Panc1 (cell line): ENCODE measurements around the gene DOCK4. TPM values are rescaled to one million over a fixed set of nuclear protein-coding genes. Genes with fewer than 3 reads are reported as not detected.

Experiments used
- ATAC-seq: fragments of 200-7000 bp; cut with Tn5 transposase; 2 replicates; pipeline ENCODE4 v1.9.1; 2020; ENCODE audit warnings: mild to moderate bottlenecking, moderate library complexity
- BruUV-seq: library from RNA; stranded (reverse); fragments of 400-500 nt; replicated peaks from 2 replicates; lab custom pipeline; 2021; lab: Mats Ljungman, UMichigan
- CTCF ChIA-PET: fragments of 300-600 bp; sonication (Branson Sonifier 250); formaldehyde crosslinking; loops from one replicate; lab custom pipeline; 2022; ENCODE audit warnings: antibody characterized with exemption; lab: Charles Lee
- POLR2A ChIA-PET: fragments of 300-600 bp; sonication (Branson Sonifier 250); formaldehyde crosslinking; loops from one replicate; lab custom pipeline; 2022; ENCODE audit warnings: antibody characterized with exemption; lab: Charles Lee
- DNase-seq: peaks from one replicate; pipeline ENCODE4 v3.0.0-alpha.2; 2010; ENCODE audit warnings: low read depth, low spot score
- H3K27ac ChIP-seq: 2 replicates; pipeline ENCODE4 v1.5.1; 2011; ENCODE audit warnings: mild to moderate bottlenecking, low read length, inconsistent platforms
- H3K27me3 ChIP-seq: fragments of 200-500 bp; sonication (Bioruptor generic); 2 replicates; pipeline ENCODE4 v1.6.0; 2014; ENCODE audit warnings: low read length, inconsistent platforms; ENCODE audit not compliant: control insufficient read depth, insufficient read depth
- H3K36me3 ChIP-seq: fragments of 200-500 bp; sonication (Bioruptor generic); 2 replicates; pipeline ENCODE4 v1.5.1; 2014; ENCODE audit warnings: inconsistent platforms, mild to moderate bottlenecking, low read length, moderate library complexity; ENCODE audit not compliant: control insufficient read depth, insufficient read depth
- H3K4me1 ChIP-seq: 2 replicates; pipeline ENCODE4 v1.5.1; 2011; ENCODE audit warnings: inconsistent platforms, mild to moderate bottlenecking, low read length, moderate library complexity; ENCODE audit not compliant: control insufficient read depth, insufficient read depth
- H3K4me3 ChIP-seq, 2 experiments: 2 replicates each; pipeline ENCODE4 v1.5.1; 2011 to 2012; ENCODE audit warnings: low read depth in 2 of 2, low read length in 2 of 2, mild to moderate bottlenecking in 2 of 2, inconsistent platforms in 1 of 2, moderate library complexity in 1 of 2
- H3K9me3 ChIP-seq: fragments of 200-500 bp; sonication (Bioruptor generic); 2 replicates; pipeline ENCODE4 v1.5.1; 2014; ENCODE audit warnings: low read depth, mild to moderate bottlenecking, inconsistent platforms, low read length, moderate library complexity; ENCODE audit not compliant: control insufficient read depth, insufficient read depth
- CTCF ChIP-seq: fragments of 450-650 bp; IDR thresholded peaks from 2 replicates; pipeline ENCODE4 v1.5.1; 2017; ENCODE audit warnings: mild to moderate bottlenecking
- POLR2AphosphoS5 ChIP-seq: IDR thresholded peaks from 2 replicates; pipeline ENCODE4 v1.6.1; 2012; ENCODE audit warnings: mild to moderate bottlenecking, low read depth, low read length, moderate library complexity
- SIN3A ChIP-seq: IDR thresholded peaks from 2 replicates; pipeline ENCODE4 v1.6.1; 2012; ENCODE audit warnings: low read depth, mild to moderate bottlenecking, low read length, moderate library complexity, borderline replicate concordance; ENCODE audit not compliant: insufficient read depth
- TCF7L2 ChIP-seq: IDR thresholded peaks from 2 replicates; pipeline ENCODE4 v1.6.1; 2011; ENCODE audit warnings: mild to moderate bottlenecking, low read depth, low read length, inconsistent platforms
- in situ Hi-C: cut with HindIII; loops from 2 replicates; pipeline ENCODE4 v1.10.0; 2016; ENCODE audit warnings: low sequenced_read_pairs, low pct_unique_long_range_greater_than_20kb
- intact Hi-C: fragments of 100-400 bp; cut with micrococcal nuclease; formaldehyde crosslinking; loops from one replicate; pipeline ENCODE4 v1.10.0; 2022; ENCODE audit not compliant: unreplicated experiment
- total RNA-seq: library from RNA; stranded (reverse); gene quantifications from one replicate; pipeline ENCODE4 v1.2.1, GENCODE V29; 2021; ENCODE audit not compliant: unreplicated experiment
- TF ChIP-seq, protein P1 (sequence below), 2 experiments: IDR thresholded peaks; 2 replicates each; pipeline ENCODE4 v1.6.1; 2011 to 2012; ENCODE audit warnings: low read depth in 2 of 2, control low read depth in 1 of 2, low read length in 1 of 2, mild to moderate bottlenecking in 1 of 2, moderate library complexity in 1 of 2; ENCODE audit not compliant: insufficient read depth in 1 of 2

Gene DOCK4
- total RNA-seq, 1 experiment from 2014 or later, result 10.8 TPM

- intact Hi-C loops, result no loop called here
- H3K4me1 ChIP-seq, result no peaks in the 10 kb centered on the region; the same call in 1 of the 2 replicates
- H3K4me3 ChIP-seq, result no peak overlapping the region
Observed at GRCh38 chr7:112190120-112190519, 16.1 kb downstream of the DOCK4 start.

DNA sequence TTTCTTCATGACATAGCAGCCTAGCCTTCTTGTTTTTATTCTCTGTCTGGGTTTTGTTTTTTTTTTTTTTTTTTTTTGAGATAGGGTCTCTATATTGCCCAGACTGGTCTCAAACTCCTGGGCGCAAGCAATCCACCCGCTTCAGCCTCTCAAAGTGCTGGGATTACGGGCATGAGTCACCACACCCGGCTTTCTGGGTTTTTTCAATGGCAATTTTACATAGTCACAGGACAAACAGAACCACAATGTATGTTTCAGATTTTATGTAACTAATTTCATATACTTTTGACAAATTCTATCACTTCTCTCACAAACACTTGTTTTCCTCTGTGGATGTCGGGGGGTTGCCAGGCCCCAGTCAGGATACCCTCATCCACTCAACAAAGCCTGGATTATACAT lies 16.5 kb downstream of the DOCK4 start:
- Histone ChIP-seq H3K4me3 (no peak overlapping the region), H3K9me3 (no peaks in the 10 kb centered on the region), H3K36me3 (no peaks in the 10 kb centered on the region), H3K4me1 (no peaks in the 10 kb centered on the region; the same call in 1 of the 2 replicates), H3K27ac (no peak overlapping the region), H3K27me3 (no peaks in the 10 kb centered on the region)
- no TSS peak for BruUV-seq
- intact Hi-C loops (no loop called here), in situ Hi-C loops (no loop called here)
- ChIA-PET CTCF (no interaction called here), POLR2A (no interaction called here)
- ATAC-seq, result no peak
- TF ChIP-seq TCF7L2 (no peak), POLR2AphosphoS5 (no peak), SIN3A (no peak), CTCF (no peak)
- TF ChIP-seq, protein P1, sequence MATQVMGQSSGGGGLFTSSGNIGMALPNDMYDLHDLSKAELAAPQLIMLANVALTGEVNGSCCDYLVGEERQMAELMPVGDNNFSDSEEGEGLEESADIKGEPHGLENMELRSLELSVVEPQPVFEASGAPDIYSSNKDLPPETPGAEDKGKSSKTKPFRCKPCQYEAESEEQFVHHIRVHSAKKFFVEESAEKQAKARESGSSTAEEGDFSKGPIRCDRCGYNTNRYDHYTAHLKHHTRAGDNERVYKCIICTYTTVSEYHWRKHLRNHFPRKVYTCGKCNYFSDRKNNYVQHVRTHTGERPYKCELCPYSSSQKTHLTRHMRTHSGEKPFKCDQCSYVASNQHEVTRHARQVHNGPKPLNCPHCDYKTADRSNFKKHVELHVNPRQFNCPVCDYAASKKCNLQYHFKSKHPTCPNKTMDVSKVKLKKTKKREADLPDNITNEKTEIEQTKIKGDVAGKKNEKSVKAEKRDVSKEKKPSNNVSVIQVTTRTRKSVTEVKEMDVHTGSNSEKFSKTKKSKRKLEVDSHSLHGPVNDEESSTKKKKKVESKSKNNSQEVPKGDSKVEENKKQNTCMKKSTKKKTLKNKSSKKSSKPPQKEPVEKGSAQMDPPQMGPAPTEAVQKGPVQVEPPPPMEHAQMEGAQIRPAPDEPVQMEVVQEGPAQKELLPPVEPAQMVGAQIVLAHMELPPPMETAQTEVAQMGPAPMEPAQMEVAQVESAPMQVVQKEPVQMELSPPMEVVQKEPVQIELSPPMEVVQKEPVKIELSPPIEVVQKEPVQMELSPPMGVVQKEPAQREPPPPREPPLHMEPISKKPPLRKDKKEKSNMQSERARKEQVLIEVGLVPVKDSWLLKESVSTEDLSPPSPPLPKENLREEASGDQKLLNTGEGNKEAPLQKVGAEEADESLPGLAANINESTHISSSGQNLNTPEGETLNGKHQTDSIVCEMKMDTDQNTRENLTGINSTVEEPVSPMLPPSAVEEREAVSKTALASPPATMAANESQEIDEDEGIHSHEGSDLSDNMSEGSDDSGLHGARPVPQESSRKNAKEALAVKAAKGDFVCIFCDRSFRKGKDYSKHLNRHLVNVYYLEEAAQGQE (IDR thresholded peaks at IDR 0.05; ENCODE audit: insufficient read depth in 1 of 2, low read depth in 2 of 2, low read length in 1 of 2), result no peak
- no peak for DNase-seq

More at GRCh38 chr7:112190120-112190519, 16.1 kb downstream of the DOCK4 start:
- Histone ChIP-seq H3K9me3 (no peaks in the 10 kb centered on the region), H3K27me3 (no peaks in the 10 kb centered on the region), H3K36me3 (no peaks in the 10 kb centered on the region), H3K27ac (no peak overlapping the region)
- BruUV-seq, result no TSS peak
- ChIA-PET POLR2A (no interaction called here), CTCF (no interaction called here)
- in situ Hi-C loops, result no loop called here
- DNase-seq (no peak), ATAC-seq (peak; percentile 67)
- no peak for TF ChIP-seq TCF7L2
- TF ChIP-seq CTCF, result no peak
- no peak for TF ChIP-seq POLR2AphosphoS5
- no peak for TF ChIP-seq SIN3A
- TF ChIP-seq, protein P1 (IDR thresholded peaks at IDR 0.05; ENCODE audit: insufficient read depth in 1 of 2, low read depth in 2 of 2, low read length in 1 of 2), result no peak
